ENCODE results near the gene ENGASE.

ENGASE gene

GRCh38 chr17:79113699-79114457 is 39.3 kb downstream of the ENGASE start:
- DNase-seq (ENCODE audit: low spot score): no peak
- TF ChIP-seq CTCF (IDR thresholded peaks at IDR 0.05; ENCODE audit: borderline replicate concordance, control extremely low read depth, extremely low read depth, insufficient read depth, missing control alignments): no peak
- in situ Hi-C loops (cut with MboI; ENCODE audit: low sequenced_read_pairs, unreplicated experiment): no loop called here

GRCh38 chr17:79114458-79115301 is 40.1 kb downstream of the ENGASE start:
- no peak for DNase-seq (ENCODE audit: low spot score)
- no peak for TF ChIP-seq CTCF (IDR thresholded peaks at IDR 0.05; ENCODE audit: borderline replicate concordance, control extremely low read depth, extremely low read depth, insufficient read depth, missing control alignments)
- in situ Hi-C loops (cut with MboI; ENCODE audit: low sequenced_read_pairs, unreplicated experiment): no loop called here

GRCh38 chr17:79115487-79115886 is 40.9 kb downstream of the ENGASE start:
- DNase-seq (ENCODE audit: low spot score): no peak
- no peak for TF ChIP-seq CTCF (IDR thresholded peaks at IDR 0.05; ENCODE audit: borderline replicate concordance, control extremely low read depth, extremely low read depth, insufficient read depth, missing control alignments)
- in situ Hi-C loops (cut with MboI; ENCODE audit: low sequenced_read_pairs, unreplicated experiment): no loop called here

GRCh38 chr17:79116575-79117368 is 42.1 kb downstream of the ENGASE start:
- no peak for DNase-seq (ENCODE audit: low spot score)
- TF ChIP-seq CTCF (IDR thresholded peaks at IDR 0.05; ENCODE audit: borderline replicate concordance, control extremely low read depth, extremely low read depth, insufficient read depth, missing control alignments): no peak
- in situ Hi-C loops (cut with MboI; ENCODE audit: low sequenced_read_pairs, unreplicated experiment): no loop called here

DNA sequence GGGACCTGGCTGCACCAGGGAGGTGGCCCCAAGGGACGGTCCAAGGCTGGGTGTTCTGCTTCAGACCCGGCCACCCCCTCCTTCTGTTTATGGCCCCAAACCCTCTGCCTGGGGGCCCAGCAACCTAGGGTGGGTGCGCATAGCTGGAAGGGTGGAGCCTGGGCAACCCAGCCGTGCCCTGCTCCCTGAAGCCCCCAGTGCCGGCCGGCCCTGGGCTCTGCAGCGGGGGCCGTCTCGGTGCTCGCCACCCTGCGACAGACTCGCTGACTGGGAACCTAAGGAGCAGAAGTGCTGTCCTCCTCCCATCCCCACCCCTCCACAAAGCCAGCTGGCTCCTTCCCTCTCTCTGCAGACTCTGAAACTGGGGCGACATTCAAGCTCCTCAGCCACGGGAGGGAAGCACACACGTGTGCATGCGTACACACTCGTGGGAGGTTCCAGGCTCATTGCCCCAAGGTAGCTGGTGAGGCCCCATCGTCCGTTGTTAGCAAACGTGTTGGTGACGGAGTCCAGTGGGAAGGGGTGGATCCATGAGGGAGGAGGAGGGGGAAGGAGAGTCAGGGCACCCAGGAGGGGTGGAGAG is 43.4 kb downstream of the ENGASE start:
- TF ChIP-seq CTCF (IDR thresholded peaks at IDR 0.05; ENCODE audit: borderline replicate concordance, control extremely low read depth, extremely low read depth, insufficient read depth, missing control alignments): no peak
- in situ Hi-C loops (cut with MboI; ENCODE audit: low sequenced_read_pairs, unreplicated experiment): no loop called here
- no peak for DNase-seq (ENCODE audit: low spot score)

DNA sequence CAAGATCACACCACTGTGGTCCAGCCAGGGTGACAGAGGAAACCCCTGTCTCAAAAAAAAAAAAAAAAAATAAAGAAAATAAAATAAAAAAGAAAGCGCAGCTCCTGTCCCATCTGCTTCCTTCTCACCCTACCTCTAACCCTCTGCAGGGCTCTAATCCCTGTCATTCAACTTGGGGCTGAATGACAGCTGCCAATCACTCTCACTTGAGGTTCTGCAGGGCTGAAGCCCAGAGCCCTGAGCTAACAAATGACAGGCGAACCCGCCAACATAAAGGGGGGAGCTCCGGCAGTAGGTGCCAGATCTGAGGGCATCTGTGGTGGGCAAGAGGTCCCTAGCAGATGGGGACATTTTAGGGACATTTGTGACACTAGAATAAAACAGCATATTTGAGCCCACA is 44.3 kb downstream of the ENGASE start:
- no peak for DNase-seq (ENCODE audit: low spot score)
- TF ChIP-seq CTCF (IDR thresholded peaks at IDR 0.05; ENCODE audit: borderline replicate concordance, control extremely low read depth, extremely low read depth, insufficient read depth, missing control alignments): no peak
- in situ Hi-C loops (cut with MboI; ENCODE audit: low sequenced_read_pairs, unreplicated experiment): no loop called here

Data from GM13976 (cell line).